Endothelial cell of umbilical vein (primary cell): ENCODE data around the gene APOBEC3A. TPM values are rescaled to one million over a fixed set of nuclear protein-coding genes. Genes with fewer than 3 reads are reported as not detected.

ENCODE experiments used
- BruUV-seq: library from RNA; stranded (reverse); fragments of 400-500 nt; replicated peaks from 2 replicates; lab custom pipeline; 2021; lab: Mats Ljungman, UMichigan
- CTCF ChIA-PET: fragments of 300-600, 350-600 bp; sonication (Branson Sonifier 250); formaldehyde crosslinking; loops from one replicate; lab custom pipeline; 2021; ENCODE audit warnings: antibody characterized with exemption, inconsistent platforms; lab: Charles Lee
- POLR2A ChIA-PET: fragments of 300-600, 350-600 bp; sonication (Branson Sonifier 250); formaldehyde crosslinking; loops from one replicate; lab custom pipeline; 2021; ENCODE audit warnings: antibody characterized with exemption, inconsistent platforms; lab: Charles Lee
- DNase-seq: peaks from one replicate; pipeline ENCODE4 v3.0.0-alpha.2; 2011; ENCODE audit warnings: low read depth, low spot score
- FAIRE-seq: peaks from 2 replicates; lab custom pipeline; 2011; peaks lifted over from hg19 to GRCh38; lab: Jason Lieb, UNC
- H2AFZ ChIP-seq: 2 replicates; pipeline ENCODE4 v1.6.0; 2012; ENCODE audit warnings: low read depth, low read length, control low read depth, inconsistent platforms
- H3K27ac ChIP-seq: 2 replicates; pipeline ENCODE4 v1.5.1; 2011; ENCODE audit warnings: low read depth, mild to moderate bottlenecking, control low read depth, low read length, moderate library complexity; ENCODE audit not compliant: insufficient read depth
- H3K27me3 ChIP-seq, 2 experiments: 2 replicates each; pipeline versions ENCODE4 v1.6.0 to v1.6.1; 2011; ENCODE audit warnings: low read length in 2 of 2, mixed read lengths in 1 of 2; ENCODE audit not compliant: control insufficient read depth in 2 of 2, insufficient read depth in 2 of 2
- H3K36me3 ChIP-seq, 2 experiments: 2 replicates in 1 of 2; 3 replicates in 1 of 2; pipeline ENCODE4 v1.5.1; 2011; ENCODE audit warnings: low read length in 2 of 2, mild to moderate bottlenecking in 1 of 2, moderate library complexity in 1 of 2; ENCODE audit not compliant: control insufficient read depth in 2 of 2, insufficient read depth in 2 of 2; ENCODE audit errors: extremely low read depth in 1 of 2
- H3K4me1 ChIP-seq: 3 replicates; pipeline ENCODE4 v1.5.1; 2011; ENCODE audit warnings: mild to moderate bottlenecking, low read length; ENCODE audit not compliant: control insufficient read depth, insufficient read depth; ENCODE audit errors: extremely low read depth
- H3K4me2 ChIP-seq: 2 replicates; pipeline ENCODE4 v1.6.1; 2011; ENCODE audit warnings: low read length, control low read depth, mixed read lengths; ENCODE audit not compliant: insufficient read depth
- H3K4me3 ChIP-seq, 3 experiments: fragments of 200-600 bp in 1 of 3; sonication (generic), shearing (Covaris generic) in 1 of 3; replicated peaks in 1 of 3; 2 replicates each; pipeline ENCODE4 v1.5.1; 2011 to 2016; ENCODE audit warnings: control low read depth in 3 of 3, low read length in 3 of 3, mild to moderate bottlenecking in 2 of 3, inconsistent platforms in 1 of 3, low read depth in 1 of 3, moderate library complexity in 1 of 3; ENCODE audit not compliant: insufficient read depth in 1 of 3
- H3K79me2 ChIP-seq: 2 replicates; pipeline ENCODE4 v1.6.0; 2012; ENCODE audit warnings: low read length, inconsistent platforms; ENCODE audit not compliant: control insufficient read depth, insufficient read depth
- H3K9ac ChIP-seq: replicated peaks from 2 replicates; pipeline ENCODE3; 2011; ENCODE audit warnings: low read length, control low read depth; ENCODE audit not compliant: insufficient read depth; ENCODE audit errors: extremely low read depth
- H3K9me1 ChIP-seq: replicated peaks from 3 replicates; pipeline ENCODE4 v1.6.0; 2011; ENCODE audit warnings: mild to moderate bottlenecking, low read length; ENCODE audit not compliant: control insufficient read depth, insufficient read depth; ENCODE audit errors: extremely low read depth
- H3K9me3 ChIP-seq: replicated peaks from 2 replicates; pipeline ENCODE4 v1.5.1; 2012; ENCODE audit warnings: low read length, inconsistent platforms; ENCODE audit not compliant: control insufficient read depth, insufficient read depth
- H4K20me1 ChIP-seq: replicated peaks from 2 replicates; pipeline ENCODE3; 2011; ENCODE audit warnings: mild to moderate bottlenecking, low read length; ENCODE audit not compliant: control insufficient read depth, insufficient read depth; ENCODE audit errors: extremely low read depth
- CTCF ChIP-seq, 2 donors: IDR thresholded peaks; 1 replicate in 1 of 2; 2 replicates in 1 of 2; pipeline ENCODE4 v1.5.1; 2011; ENCODE audit warnings: low read length in 2 of 2, mild to moderate bottlenecking in 2 of 2, moderate library complexity in 2 of 2, control low read depth in 1 of 2, inconsistent platforms in 1 of 2, low read depth in 1 of 2; ENCODE audit not compliant: insufficient read depth in 1 of 2; ENCODE audit errors: extremely low read depth in 1 of 2
- EZH2 ChIP-seq: IDR thresholded peaks from 2 replicates; pipeline ENCODE4 v1.6.1; 2012; ENCODE audit warnings: borderline replicate concordance, low read depth, mild to moderate bottlenecking, moderate library complexity, low read length, inconsistent platforms; ENCODE audit not compliant: severe bottlenecking
- FOS ChIP-seq: IDR thresholded peaks from 2 replicates; pipeline ENCODE4 v1.6.1; 2011; ENCODE audit warnings: mild to moderate bottlenecking, low read length, moderate library complexity, borderline replicate concordance; ENCODE audit not compliant: insufficient read depth
- GATA2 ChIP-seq: IDR thresholded peaks from 2 replicates; pipeline ENCODE4 v1.7.0; 2011; ENCODE audit warnings: low read depth, mild to moderate bottlenecking, moderate library complexity, mixed read lengths, low read length; ENCODE audit not compliant: insufficient read length, insufficient read depth
- JUN ChIP-seq: IDR thresholded peaks from 2 replicates; pipeline ENCODE4 v1.6.1; 2011; ENCODE audit warnings: borderline replicate concordance, low read depth; ENCODE audit not compliant: insufficient read length, insufficient read depth
- MAX ChIP-seq: IDR thresholded peaks from 2 replicates; pipeline ENCODE4 v1.6.1; 2011; ENCODE audit not compliant: insufficient read depth, insufficient read length
- MYC ChIP-seq: IDR thresholded peaks from one replicate; pipeline ENCODE4 v1.6.1; 2011; ENCODE audit warnings: mild to moderate bottlenecking, low read depth, low read length
- POLR2A ChIP-seq: IDR thresholded peaks from 2 replicates; pipeline ENCODE4 v1.6.1; 2012; ENCODE audit warnings: low read depth, mild to moderate bottlenecking, control low read depth, low read length
- POLR2AphosphoS5 ChIP-seq: IDR thresholded peaks from 2 replicates; pipeline ENCODE4 v1.6.1; 2012; ENCODE audit warnings: low read depth, mild to moderate bottlenecking, control low read depth, low read length, moderate library complexity; ENCODE audit not compliant: insufficient read depth
- dilution Hi-C: fragments of 300-500 bp; cut with MboI; formaldehyde crosslinking; loops from one replicate; pipeline ENCODE4 v1.15.0; 2019; ENCODE audit warnings: low sequenced_read_pairs; ENCODE audit not compliant: extremely low pct_ligation_motif_present
- intact Hi-C: fragments of 100-400 bp; cut with micrococcal nuclease; formaldehyde crosslinking; loops from one replicate; pipeline ENCODE4 v1.10.0; 2022
- polyA plus RNA-seq, 4 experiments: library from polyadenylated mRNA; depleted of rRNA in 3 of 4; stranded (reverse) in 3 of 4; unstranded in 1 of 4; fragments of >200 nt; gene quantifications; 2 replicates each; pipeline versions ENCODE4 v1.2.1 to v1.2.3, GENCODE V29; 2011 to 2012; ENCODE audit warnings: missing spikeins in 1 of 4
- total RNA-seq: library from RNA; stranded (reverse); gene quantifications from 2 replicates; pipeline ENCODE4 v1.2.3, GENCODE V29; 2021

The APOBEC3A gene
- total and polyA plus RNA-seq, 2 donors (not counting 3 experiments of a cell fraction or from before 2014, with no cell fraction given) = not detected

DNA sequence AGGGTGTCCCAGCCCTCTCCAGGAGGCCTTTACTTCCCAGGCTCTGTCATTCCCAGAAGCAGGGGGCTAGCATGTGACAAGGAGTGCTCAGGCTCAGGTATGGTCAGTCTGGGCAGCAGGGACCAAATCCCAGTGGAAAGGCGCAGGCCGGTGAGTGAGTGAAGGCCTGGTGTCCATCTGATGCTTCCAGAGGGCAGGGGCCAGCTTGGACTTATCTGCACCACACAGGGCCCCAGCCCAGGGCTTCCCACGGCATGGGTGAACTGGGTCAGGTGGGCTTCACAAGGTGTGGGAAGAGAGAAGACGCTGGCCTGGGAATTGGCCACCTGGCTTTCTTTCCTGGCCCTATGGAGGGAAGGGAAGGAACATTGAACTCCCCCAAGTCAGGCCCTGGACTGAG lies 20.4 kb upstream of the APOBEC3A start:
- DNase-seq (no peak), FAIRE-seq (no peak)
- no peak overlapping the region for H2AFZ ChIP-seq
- BruUV-seq = no TSS peak
- H3K4me3 ChIP-seq = no peak overlapping the region
- H3K4me1 ChIP-seq = no peaks in the 10 kb centered on the region
- H3K79me2 ChIP-seq = no peaks in the 10 kb centered on the region
- no peaks in the 10 kb centered on the region for H3K9me1 ChIP-seq
- no peak overlapping the region for H3K27ac ChIP-seq
- H3K4me2 ChIP-seq = no peak overlapping the region
- intact Hi-C loops = no loop called here
- peaks cover 4 to 6% of the 10 kb centered on the region in 2 experiments for H3K27me3 ChIP-seq
- dilution Hi-C loops = no loop called here
- CTCF ChIA-PET = interaction anchor here (1.0 to 1.2 kb wide), 2 partner anchors 10 to 13 kb away, joined by 3 to 4 read pairs; no protein-coding TSS in a partner anchor
- no peaks in the 10 kb centered on the region for H3K36me3 ChIP-seq
- H4K20me1 ChIP-seq = no peaks in the 10 kb centered on the region
- H3K9ac ChIP-seq = no peak overlapping the region
- POLR2A ChIA-PET = no interaction called here
- no peaks in the 10 kb centered on the region for H3K9me3 ChIP-seq
- no peak for TF ChIP-seq JUN
- TF ChIP-seq MAX = no peak
- TF ChIP-seq GATA2 = no peak
- no peak for TF ChIP-seq CTCF (IDR thresholded peaks at IDR 0.05; ENCODE audit: extremely low read depth in 1 of 2, insufficient read depth in 1 of 2, low read depth in 1 of 2, low read length in 2 of 2)
- TF ChIP-seq MYC = no peak
- no peak for TF ChIP-seq EZH2
- no peak for TF ChIP-seq POLR2A
- TF ChIP-seq POLR2AphosphoS5 = no peak
- TF ChIP-seq FOS = no peak
